Transverse colon (tissue), 4 donors: ENCODE results near the gene AMACR.
"Not testable (repeated sequence)": the region's sequence is repeated elsewhere in the genome, so short reads cannot be mapped to it uniquely, and the experiment has no call there.

Source experiments
- CTCF ChIP-seq, 5 experiments: fragments of 200-600 bp in 3 of 5; fragments of 450-650 bp in 2 of 5; sonication (generic) in 3 of 5; IDR thresholded peaks; 1 replicate in 2 of 5; 2 replicates in 3 of 5; pipeline ENCODE4 v1.5.1; 2016 to 2017; ENCODE audit warnings: antibody characterized with exemption in 5 of 5, inconsistent platforms in 3 of 5, mild to moderate bottlenecking in 2 of 5, moderate library complexity in 1 of 5
- EP300 ChIP-seq: sonication (generic); formaldehyde crosslinking; IDR thresholded peaks from one replicate; pipeline ENCODE4 v1.6.1; 2017; ENCODE audit warnings: antibody characterized with exemption, low read depth
- POLR2A ChIP-seq: fragments of 450-650 bp; IDR thresholded peaks from one replicate; pipeline ENCODE4 v1.6.1; 2016; ENCODE audit warnings: antibody characterized with exemption, mild to moderate bottlenecking, moderate library complexity
- POLR2AphosphoS5 ChIP-seq, 3 donors: sonication (generic); formaldehyde crosslinking; IDR thresholded peaks; one replicate each; pipeline ENCODE4 v1.6.1; 2016; ENCODE audit warnings: antibody characterized with exemption in 3 of 3

- peak in 1 of 5 experiments; percentile 10 for TF ChIP-seq CTCF (IDR thresholded peaks at IDR 0.05)
- TF ChIP-seq EP300, POLR2A: not testable (repeated sequence)
- TF ChIP-seq POLR2AphosphoS5 (IDR thresholded peaks at IDR 0.05) = peak in 1 of 3 donors; percentile 21
Measured at GRCh38 chr5:34010146-34010545, 2.3 kb upstream of the AMACR start.
